RKO (cell line): ENCODE measurements around the gene MED13L.

Experiments used
- DNase-seq: peaks from one replicate; pipeline ENCODE4 v3.0.0-alpha.2; 2016; ENCODE audit warnings: low spot score

Gene MED13L

DNA sequence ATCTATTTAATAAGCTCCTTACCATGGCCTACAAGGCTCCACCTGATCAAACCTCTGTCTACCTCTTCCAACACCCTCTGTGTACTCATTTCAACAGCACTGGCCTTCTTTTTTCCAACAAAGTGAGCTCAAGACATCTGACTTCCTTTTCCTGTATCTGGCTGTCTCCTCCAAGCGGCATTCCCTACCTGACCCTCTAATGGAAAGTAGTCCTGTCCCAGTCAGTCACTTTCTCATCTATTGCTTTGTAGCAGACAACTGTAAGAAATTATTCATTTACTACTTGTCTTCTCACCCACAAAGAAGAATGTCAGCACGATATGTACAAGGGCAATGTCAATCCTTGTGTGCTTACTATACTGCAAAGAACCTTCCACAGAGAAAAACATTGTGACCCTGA lies 149.6 kb downstream of the MED13L start:
- DNase-seq: no peak

GRCh38 chr12:116126610-116127009 lies 150.9 kb downstream of the MED13L start:
- no peak for DNase-seq

DNA sequence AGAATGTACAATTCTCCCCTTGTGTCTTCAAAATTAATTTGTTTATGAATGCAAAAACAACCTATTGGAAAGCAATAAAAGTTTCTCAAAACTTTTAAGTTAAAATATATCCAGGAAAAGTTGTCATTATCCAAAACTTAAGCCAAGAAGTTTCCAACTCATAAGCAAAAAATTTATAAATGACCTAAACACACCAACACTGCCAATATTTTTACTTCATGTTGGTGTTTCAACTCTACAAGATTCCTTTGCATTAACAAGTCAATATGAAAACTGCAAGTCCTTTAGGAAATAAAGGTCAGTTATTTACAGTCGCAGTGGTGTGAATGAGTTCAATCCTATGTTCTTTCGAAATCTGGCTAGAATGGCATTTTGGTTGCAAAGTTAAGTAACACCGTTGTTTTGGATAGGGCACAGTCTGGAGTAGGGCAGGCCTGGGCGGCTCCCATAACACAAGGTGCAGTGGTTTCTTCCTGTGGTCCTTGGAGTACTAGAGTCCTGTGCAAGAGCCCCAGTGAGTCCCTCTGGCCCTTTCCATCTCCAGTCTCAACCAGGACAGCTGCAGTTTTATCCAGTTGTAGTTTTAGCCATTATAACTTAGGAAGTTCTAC lies 151.4 kb downstream of the MED13L start:
- no peak for DNase-seq

- DNase-seq: no peak
Measured at GRCh38 chr12:116125084-116125483, 152.4 kb downstream of the MED13L start.

DNA sequence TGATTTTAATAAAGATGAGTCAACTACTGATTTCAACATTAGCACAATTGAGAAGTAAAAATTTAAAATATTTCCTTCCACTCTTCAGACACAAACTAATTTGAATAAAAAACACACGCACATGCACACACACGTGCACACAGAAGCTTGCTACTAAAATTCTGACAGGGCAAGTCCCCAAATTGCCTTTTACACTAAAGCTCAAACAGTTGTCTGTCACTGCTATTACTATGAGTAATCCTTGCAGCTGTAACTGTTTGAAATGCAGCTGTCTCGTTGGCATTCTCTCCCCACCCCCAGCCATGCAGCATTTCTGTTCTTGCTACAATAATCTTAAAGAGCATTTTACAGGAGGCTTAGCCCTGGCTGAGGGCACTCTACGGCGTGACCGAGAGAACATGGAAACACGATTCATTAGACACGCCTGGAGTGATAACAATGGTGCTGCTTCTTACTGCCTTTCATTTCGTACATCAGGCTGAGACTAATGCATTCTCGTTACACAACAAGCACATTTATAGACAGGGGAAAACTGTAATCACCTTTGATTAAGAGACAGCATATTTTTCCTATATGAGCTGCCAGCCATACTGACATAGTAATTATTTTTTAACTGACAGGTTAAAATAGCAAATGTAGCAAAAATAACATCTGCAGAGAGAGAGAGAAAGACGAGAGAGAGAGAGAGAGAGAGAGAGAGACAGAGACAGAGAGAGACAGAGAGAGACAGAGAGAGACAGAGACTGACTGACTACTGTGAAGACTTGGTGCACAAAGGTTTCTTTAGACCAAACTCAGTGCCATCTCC lies 153.8 kb downstream of the MED13L start:
- DNase-seq: no peak

- DNase-seq: no peak
Measured at GRCh38 chr12:116122628-116123027, 154.9 kb downstream of the MED13L start.

GRCh38 chr12:116121453-116121871 lies 156.0 kb downstream of the MED13L start:
- DNase-seq: no peak

- no peak for DNase-seq
Measured at GRCh38 chr12:116116650-116117424, 160.7 kb downstream of the MED13L start.

GRCh38 chr12:116113398-116114130 lies 163.9 kb downstream of the MED13L start:
- no peak for DNase-seq

GRCh38 chr12:116106870-116107269 lies 170.6 kb downstream of the MED13L start:
- DNase-seq: no peak

DNA sequence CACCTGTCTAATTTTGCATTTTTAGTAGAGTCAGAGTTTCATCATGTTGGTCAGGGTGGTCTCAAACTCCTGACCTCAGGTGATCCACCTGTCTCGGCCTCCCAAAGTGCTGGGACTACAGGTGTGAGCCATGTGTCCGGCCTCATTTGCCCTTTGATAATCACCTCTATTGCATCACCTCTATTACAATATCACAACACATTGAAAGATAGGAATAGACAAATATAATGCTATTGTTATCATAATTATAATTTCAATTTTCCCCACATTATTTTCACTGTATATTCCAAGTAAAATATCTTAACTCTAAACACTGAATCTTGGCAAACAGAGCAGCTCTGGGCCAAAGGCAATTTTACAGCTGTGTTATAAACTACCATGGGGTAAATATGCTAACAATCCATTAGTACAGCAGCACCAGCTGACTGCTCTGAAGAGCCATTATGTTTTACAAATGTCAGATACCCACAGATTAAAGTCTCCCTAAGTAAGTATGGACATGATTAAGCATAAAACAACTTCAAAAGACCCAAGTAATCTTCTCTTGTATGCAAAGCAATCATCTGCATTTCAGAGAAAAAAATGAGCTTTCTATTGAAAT lies 173.2 kb downstream of the MED13L start:
- no peak for DNase-seq

DNA sequence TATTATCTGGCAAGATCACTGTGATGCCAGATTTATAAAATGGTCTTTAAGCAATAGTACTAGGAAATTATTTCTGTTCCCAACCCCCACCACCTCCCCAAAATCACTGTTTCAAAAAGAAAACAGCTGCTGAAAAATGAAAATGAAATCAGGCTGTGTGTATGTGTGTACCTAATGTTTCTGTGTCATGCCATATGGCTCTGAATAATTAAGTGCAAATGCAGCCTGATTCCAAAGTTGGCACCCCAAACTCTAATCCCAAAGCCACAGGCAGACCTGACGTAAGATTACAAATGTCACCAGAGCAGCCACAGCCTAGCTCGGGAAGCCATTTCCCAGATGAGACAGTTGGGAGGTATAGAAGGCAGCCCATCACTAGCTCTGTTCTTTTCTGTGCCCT lies 175.5 kb downstream of the MED13L start:
- DNase-seq: no peak

- DNase-seq: no peak
Measured at GRCh38 chr12:116099652-116100432, 177.7 kb downstream of the MED13L start.

DNA sequence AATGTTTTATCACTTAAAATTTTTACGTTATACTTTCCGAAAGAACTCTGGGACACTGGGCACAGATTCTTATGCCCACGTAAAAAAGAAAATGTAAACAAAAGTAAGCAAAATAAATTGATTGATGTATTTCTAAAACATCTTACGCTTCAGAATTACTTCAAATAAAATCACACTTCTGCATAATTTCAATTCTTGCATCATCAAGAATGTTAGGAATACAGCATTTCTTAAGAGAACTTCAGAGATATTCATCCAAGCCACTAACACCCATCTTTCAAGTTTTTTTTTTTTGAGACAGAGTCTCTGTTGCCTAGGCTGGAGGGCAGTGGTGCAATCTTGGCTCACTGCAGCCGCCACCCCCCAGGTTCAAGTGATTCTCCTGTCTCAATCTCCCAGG lies 180.6 kb downstream of the MED13L start:
- DNase-seq: no peak

- peak; percentile 1 for DNase-seq
Measured at GRCh38 chr12:116094475-116094874, 183.0 kb downstream of the MED13L start.

DNA sequence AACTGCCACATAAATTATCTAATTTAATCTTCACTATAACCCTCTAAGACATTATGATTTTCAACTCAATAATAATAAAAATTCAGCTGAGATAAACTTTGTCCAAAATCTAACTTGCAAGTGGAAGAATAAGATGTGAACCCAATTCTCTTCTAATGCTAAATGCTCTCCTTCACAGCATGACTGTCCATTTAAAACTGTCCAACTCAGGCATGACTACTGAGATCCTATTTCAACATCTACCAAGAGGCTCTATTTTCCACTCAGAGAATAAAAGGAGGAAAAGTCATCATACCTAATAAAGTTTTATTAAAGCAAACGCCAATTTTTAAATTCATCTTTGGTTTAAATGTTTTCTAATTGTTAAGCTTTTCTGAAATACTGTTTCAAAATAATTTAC lies 183.6 kb downstream of the MED13L start:
- DNase-seq: no peak

- no peak for DNase-seq
Measured at GRCh38 chr12:116092776-116093175, 184.7 kb downstream of the MED13L start.

DNA sequence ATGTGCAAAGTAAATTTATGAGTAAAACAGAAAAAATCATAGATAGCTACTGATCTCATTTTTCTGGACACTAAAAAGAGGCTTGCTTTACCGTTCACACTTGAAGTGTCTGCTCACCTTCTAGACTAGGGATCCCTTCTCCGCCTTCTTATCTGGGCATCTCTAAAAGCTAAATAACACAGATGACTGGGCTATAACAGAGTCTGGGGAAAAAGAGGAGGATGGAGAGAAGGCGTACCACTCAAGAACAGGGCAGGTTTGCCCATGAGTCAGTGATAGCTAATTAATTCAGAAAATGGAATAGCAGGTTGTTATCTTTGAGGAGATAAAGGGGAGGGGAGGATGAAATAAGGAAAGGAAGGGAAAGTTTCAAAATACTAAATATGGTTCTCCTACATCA lies 185.3 kb downstream of the MED13L start:
- DNase-seq: no peak

DNA sequence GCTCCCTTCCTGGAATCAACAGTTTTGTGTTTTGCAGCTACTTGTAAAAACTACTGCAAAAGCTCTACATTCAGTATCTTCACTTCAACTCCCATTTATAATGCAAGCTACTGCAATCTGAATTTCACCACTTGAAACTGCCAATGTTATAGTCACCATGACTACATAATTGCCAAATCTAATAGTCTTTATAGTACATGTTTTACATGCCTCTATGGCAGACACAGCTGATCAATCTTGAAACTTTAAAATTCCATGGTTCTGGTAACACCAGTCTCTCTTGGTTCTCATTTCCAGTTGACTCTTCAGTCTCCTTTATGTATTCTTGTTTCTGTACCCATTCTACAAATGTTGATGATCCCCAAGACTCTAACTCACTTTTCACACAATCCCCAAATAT lies 185.9 kb downstream of the MED13L start:
- DNase-seq: no peak

- no peak for DNase-seq
Measured at GRCh38 chr12:116090516-116090915, 187.0 kb downstream of the MED13L start.

DNA sequence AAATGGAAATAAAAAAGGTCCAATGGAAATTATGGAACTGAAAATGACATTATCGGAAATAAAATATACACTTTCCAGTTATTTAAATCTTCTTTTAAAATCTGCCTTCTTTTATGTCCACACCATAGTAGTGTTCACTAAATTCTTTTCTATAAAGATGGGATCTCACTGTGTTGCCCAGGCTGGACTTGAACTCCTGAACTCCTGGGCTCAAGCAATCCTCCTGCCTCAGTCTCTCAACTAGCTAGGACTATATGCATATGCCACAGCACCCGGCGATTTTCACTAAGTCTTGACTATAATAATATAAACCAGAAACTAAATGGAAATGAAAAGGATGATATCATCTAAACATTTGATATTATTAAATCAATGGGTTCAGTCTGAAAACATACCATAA lies 188.4 kb downstream of the MED13L start:
- DNase-seq: no peak
